GM21526 (cell line): Measurements from ENCODE around the gene ALPL.
"Not testable (repeated sequence)": the region's sequence is repeated elsewhere in the genome, so short reads cannot be mapped to it uniquely, and the experiment has no call there.

Experiments
- ATAC-seq: cut with Tn5 transposase; IDR thresholded peaks from one replicate; pipeline ENCODE4 v1.9.1; 2021; ENCODE audit warnings: moderate library complexity; ENCODE audit not compliant: unreplicated experiment, low FRiP score

The ALPL gene

GRCh38 chr1:21509351-21510112, at the start of gene ALPL:
Gene ALPL (plus strand): TSS chr1:21509423. CDS start chr1:21554082, 44,659 bp downstream.
- no peak for ATAC-seq

DNA sequence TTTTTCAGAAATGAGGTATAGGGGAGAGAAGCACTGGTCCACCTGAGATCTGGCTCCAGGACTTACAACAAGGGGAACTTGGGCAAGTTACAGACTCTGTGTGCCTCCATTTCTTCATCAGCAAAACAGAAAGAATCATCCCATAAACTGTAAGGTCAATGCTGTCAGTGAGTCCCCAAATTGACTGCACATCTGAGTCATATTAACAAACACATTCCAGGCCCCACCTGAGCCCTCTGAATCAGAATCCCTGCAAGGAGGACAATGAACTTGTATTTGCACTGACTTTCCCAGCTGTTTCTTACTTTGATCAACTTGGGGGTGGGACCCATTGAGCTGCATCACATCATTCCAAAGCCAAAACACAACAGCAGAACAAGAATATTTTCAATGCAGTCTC, 44.1 kb upstream of the ALPL start:
- not testable (repeated sequence) for ATAC-seq

DNA sequence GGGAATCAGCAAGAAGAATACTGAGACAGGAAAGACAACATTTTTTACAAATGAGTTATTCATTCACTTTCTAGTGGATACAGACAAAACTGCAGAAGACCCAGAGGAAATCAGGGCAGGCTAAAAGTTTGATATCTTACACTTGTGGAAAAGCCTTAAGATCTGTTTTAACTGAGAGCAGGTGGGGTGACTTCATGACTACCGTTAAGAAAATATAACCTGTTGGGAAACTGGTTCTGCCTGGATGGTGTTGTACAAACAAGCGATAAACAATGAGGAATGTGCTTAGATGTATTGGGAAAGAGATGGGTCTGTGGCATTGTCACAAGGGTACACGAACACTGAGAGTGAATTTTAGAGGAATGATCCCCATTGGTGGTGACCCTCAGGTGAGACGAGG, 41.3 kb upstream of the ALPL start:
- ATAC-seq = not testable (repeated sequence)

- no peak for ATAC-seq
These were observed 40.6 kb upstream of the ALPL start for GRCh38 chr1:21468599-21468998.

- ATAC-seq = no peak
These were observed 39.6 kb upstream of the ALPL start for GRCh38 chr1:21469581-21469980.

DNA sequence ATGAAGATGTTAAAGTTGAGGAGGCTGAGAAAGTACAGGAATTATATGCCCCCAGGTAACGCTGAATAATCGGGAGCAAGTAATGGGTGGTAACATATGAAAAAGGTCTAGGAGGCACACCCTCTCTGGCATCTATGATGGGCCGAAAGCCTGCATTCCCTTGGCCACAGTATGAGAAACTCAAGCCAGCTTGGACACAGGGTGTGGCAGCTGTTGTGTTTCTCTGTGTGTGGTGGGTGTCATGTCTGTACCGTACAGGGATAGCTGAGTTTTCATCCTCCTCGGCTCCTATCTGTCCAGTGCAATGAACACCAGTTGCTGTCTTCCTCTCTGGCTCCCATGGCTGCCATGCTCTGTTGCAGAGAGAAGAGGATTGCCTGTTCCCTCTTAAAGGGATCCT, 36.4 kb upstream of the ALPL start:
- ATAC-seq = no peak

DNA sequence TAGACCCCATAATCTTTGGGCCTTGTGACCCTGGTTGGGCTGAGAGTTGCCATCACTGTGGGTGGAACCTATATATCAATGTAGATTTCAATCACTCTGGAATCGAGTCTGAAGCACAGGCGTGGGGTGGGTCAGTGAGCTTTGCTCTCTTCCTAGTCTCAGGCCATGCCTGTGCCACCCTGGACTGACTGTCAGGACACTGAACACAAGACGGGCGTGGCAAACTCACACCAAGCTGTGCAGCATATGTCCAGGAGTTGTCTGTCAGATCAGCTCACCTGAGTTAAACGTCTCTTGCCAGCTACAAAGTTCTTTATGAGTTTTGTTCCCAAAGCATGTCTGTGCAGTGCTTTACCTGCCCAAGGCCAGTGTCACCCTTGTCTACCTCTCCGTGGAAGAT, 30.9 kb upstream of the ALPL start:
- no peak for ATAC-seq

- not testable (repeated sequence) for ATAC-seq
These were observed 25.3 kb upstream of the ALPL start for GRCh38 chr1:21483881-21484280.

DNA sequence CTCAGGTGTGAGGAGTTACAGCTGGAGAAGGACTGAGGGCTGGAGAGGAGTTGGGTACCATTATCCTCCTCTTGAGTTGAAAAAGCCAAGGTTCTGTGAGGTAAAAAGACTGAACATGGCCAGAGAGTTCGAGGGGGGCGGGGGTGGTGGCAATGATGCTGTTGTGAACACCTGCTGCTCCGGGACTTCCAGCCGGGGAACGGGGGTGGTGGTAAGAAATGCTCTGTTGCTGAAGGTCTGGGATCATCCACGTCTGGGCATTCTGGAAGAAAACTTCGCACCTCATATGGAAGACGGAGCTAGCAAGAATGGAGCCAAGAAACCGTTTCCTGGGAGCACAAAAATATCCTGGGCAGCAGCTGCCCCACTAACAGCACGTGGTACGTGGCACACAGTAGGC, 20.1 kb upstream of the ALPL start:
- ATAC-seq = no peak

DNA sequence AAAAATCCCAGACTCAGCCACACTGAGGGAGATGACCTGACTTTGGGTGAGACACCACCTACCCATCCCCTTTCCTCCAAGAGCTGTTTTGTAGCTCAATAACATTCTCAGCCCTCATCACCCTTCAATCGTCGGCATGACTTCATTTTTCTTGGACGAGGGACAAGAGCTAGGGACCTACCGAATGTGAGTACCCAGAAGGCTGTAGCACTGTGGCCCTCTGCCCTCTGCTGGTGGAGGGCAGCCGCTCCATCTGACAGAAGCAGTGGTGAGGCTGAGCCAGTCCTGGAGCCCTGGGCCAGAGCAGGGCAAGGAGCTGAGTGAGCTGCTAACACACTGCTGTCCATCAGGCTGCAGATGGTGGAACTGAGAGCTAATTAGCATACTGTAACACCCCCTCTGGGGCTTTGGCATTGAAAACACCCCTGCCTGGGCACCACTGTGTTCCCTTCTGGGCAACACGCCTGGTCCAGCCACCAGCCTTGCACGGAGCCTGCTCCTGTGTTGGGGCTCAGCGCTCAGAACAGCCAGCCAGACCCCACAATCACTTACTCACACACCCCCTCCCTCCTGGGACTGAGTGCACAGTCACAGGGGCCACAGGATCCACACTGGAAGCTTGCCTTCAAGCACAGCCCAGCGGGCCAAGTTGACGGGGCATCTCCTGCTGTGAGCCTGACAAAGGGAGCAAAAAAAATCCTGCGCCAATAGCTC, 18.3 kb upstream of the ALPL start:
- no peak for ATAC-seq

- no peak for ATAC-seq
These were observed 17.5 kb upstream of the ALPL start for GRCh38 chr1:21491488-21492355.

GRCh38 chr1:21492356-21492625, 16.9 kb upstream of the ALPL start:
- no peak for ATAC-seq

GRCh38 chr1:21494196-21494595, 15.0 kb upstream of the ALPL start:
- ATAC-seq = no peak

DNA sequence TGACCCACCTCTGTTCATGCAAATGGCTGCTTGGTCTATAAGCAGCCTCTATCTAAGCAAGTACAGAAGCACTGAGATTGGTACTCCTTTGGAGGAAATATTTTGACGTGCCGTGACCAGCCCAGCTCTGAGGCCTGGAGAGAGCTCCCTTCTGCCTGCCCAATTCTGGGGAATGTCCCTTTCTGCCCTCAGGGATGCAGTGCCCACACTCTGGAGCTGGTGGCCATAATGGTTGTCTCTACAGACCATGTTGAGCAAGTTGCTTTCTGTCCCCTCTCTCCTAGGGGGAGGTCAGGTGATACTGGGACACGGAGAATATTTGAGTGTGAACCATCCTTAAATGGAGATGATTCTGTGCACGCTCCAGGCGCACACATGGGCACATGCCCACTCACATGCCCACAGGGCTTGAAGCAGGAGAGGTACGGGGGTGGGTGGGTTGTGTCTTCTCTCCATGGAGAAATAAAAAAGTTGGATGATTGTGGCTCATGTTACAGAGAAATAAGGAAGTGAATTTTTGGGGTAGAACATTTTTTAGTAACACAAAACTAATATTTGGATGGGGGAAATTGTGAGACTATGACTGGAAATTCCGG, 13.9 kb upstream of the ALPL start:
- ATAC-seq = no peak

- no peak for ATAC-seq
These were observed 13.2 kb upstream of the ALPL start for GRCh38 chr1:21496063-21496462.

DNA sequence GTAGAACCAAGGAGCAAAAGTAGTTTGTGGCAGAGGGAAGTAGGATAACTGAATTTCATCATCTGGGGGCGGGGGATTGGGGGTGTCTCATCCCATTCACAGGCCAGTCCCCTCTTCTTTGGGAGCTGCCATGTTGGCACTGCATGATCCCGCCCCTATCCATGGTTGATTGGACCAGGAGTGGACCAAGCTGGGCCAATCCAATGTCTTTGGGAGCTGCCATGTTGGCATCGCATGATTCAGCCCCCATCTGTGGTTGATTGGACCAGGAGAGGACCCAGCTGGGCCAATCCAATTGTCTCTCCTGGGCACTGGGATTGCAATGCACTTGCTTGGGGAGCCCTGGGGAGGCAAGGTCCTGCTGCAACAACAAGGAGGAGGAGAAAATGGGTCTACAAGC, 12.3 kb upstream of the ALPL start:
- ATAC-seq = no peak

- no peak for ATAC-seq
These were observed 11.7 kb upstream of the ALPL start for GRCh38 chr1:21497466-21498061.

GRCh38 chr1:21499283-21499950, 9.8 kb upstream of the ALPL start:
- no peak for ATAC-seq

- no peak for ATAC-seq
These were observed 5.4 kb upstream of the ALPL start for GRCh38 chr1:21503706-21504377.

DNA sequence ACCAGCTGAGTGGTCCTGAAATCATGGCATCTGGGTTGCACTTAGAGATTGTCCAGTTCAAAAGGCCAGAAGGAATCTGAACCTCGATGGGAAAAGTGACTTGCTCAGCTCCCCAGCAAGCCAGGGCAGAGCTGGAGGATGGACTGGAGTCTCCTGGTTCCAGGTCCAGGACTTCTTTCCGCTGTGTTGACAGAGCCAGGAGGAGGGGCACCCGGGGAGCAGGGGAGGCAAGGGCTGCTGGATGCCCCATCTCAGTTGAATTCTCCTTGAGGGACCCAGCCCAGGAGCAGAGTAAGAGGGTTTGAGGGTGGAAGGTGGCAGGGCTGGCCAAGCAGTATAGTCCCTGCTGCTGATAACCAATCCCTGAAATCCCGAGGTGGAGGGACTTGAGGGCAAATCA, 2.4 kb upstream of the ALPL start:
- no peak for ATAC-seq
